HepG2 (cell line): ENCODE data around the gene COQ8A. TPM values are rescaled to one million over a fixed set of nuclear protein-coding genes. Genes with fewer than 3 reads are reported as not detected.

Source experiments
- ATAC-seq: fragments of 200-7000 bp; cut with Tn5 transposase; 3 replicates; pipeline ENCODE4 v1.9.1; 2020; ENCODE audit warnings: mild to moderate bottlenecking, moderate library complexity
- BruUV-seq: library from RNA; stranded (reverse); fragments of 400-500 nt; replicated peaks from 2 replicates; lab custom pipeline; 2021; lab: Mats Ljungman, UMichigan
- CTCF ChIA-PET: fragments of 300-600 bp; formaldehyde crosslinking; extraction: SDS; loops from one replicate; lab custom pipeline; 2021; ENCODE audit warnings: low total read pairs, inconsistent platforms, low intra/inter-chr PET ratio; lab: Yijun Ruan, JAX
- POLR2A ChIA-PET: fragments of 350-600 bp; sonication (Branson Sonifier 250); formaldehyde crosslinking; loops from one replicate; lab custom pipeline; 2020; ENCODE audit warnings: antibody characterized with exemption, inconsistent platforms; lab: Yijun Ruan, JAX
- DNase-seq: peaks from one replicate; pipeline ENCODE4 v3.0.0-alpha.2; 2015; ENCODE audit warnings: low spot score
- FAIRE-seq: peaks from 3 replicates; lab custom pipeline; 2011; peaks lifted over from hg19 to GRCh38; lab: Jason Lieb, UNC
- H2AFZ ChIP-seq: one replicate; pipeline ENCODE4 v1.6.1; 2011; ENCODE audit warnings: low read length, inconsistent platforms
- H3K27ac ChIP-seq: fragments of 300-600 bp; 3 replicates; pipeline ENCODE4 v1.8.0; 2011; ENCODE audit warnings: mixed run types, mild to moderate bottlenecking, mixed read lengths, low read length, inconsistent platforms; ENCODE audit not compliant: insufficient read depth; ENCODE audit errors: extremely low read length
- H3K27me3 ChIP-seq, 2 experiments: fragments of 200-600 bp in 1 of 2; 2 replicates in 1 of 2; 3 replicates in 1 of 2; pipeline versions ENCODE4 v1.6.0 to v1.8.0; 2011; ENCODE audit warnings: low read length in 2 of 2, mild to moderate bottlenecking in 2 of 2, moderate library complexity in 2 of 2, inconsistent platforms in 1 of 2; ENCODE audit not compliant: insufficient read depth in 2 of 2, control insufficient read depth in 1 of 2
- H3K36me3 ChIP-seq, 2 experiments: fragments of 200-600 bp in 1 of 2; replicated peaks in 1 of 2; 2 replicates in 1 of 2; 3 replicates in 1 of 2; pipeline versions ENCODE4 v1.5.1 to v1.8.0; 2011; ENCODE audit warnings: low read length in 2 of 2, inconsistent platforms in 1 of 2; ENCODE audit not compliant: insufficient read depth in 2 of 2, control insufficient read depth in 1 of 2
- H3K4me1 ChIP-seq: 2 replicates; pipeline ENCODE4 v1.5.1; 2012; ENCODE audit warnings: low read length, inconsistent platforms; ENCODE audit not compliant: insufficient read depth
- H3K4me2 ChIP-seq: 2 replicates; pipeline ENCODE4 v1.6.0; 2011; ENCODE audit warnings: low read depth, low read length, inconsistent platforms
- H3K4me3 ChIP-seq, 3 experiments: fragments of 200-600 bp in 1 of 3; sonication (generic), shearing (Covaris generic) in 1 of 3; replicated peaks in 1 of 3; 2 replicates each; pipeline ENCODE4 v1.5.1; 2011 to 2016; ENCODE audit warnings: low read length in 3 of 3, inconsistent platforms in 2 of 3, low read depth in 2 of 3, mild to moderate bottlenecking in 2 of 3, control low read depth in 1 of 3, mixed read lengths in 1 of 3; ENCODE audit not compliant: insufficient read depth in 1 of 3
- H3K79me2 ChIP-seq: one replicate; pipeline ENCODE4 v1.6.1; 2011; ENCODE audit warnings: low read length, inconsistent platforms; ENCODE audit not compliant: insufficient read depth
- H3K9ac ChIP-seq: 2 replicates; pipeline ENCODE4 v1.6.0; 2011; ENCODE audit warnings: mild to moderate bottlenecking, low read depth, low read length, inconsistent platforms; ENCODE audit not compliant: insufficient read depth
- H3K9me3 ChIP-seq: 2 replicates; pipeline ENCODE4 v1.5.1; 2012; ENCODE audit warnings: mild to moderate bottlenecking, low read length
- H4K20me1 ChIP-seq: 2 replicates; pipeline ENCODE4 v1.6.0; 2011; ENCODE audit warnings: inconsistent platforms, mild to moderate bottlenecking, low read length, moderate library complexity; ENCODE audit not compliant: insufficient read depth
- GPN1 ChIP-seq: sonication (generic); formaldehyde crosslinking; IDR thresholded peaks from 2 replicates; pipeline ENCODE4 v1.5.1; 2020; ENCODE audit warnings: missing genetic modification reagents, borderline replicate concordance
- JARID2 ChIP-seq: sonication (generic); formaldehyde crosslinking; IDR thresholded peaks from 2 replicates; pipeline ENCODE4 v1.8.1; 2023; ENCODE audit warnings: missing genetic modification reagents, inconsistent platforms; ENCODE audit not compliant: insufficient replicate concordance
- KMT2B ChIP-seq: IDR thresholded peaks from 2 replicates; pipeline ENCODE4 v1.6.1; 2016; ENCODE audit warnings: missing genetic modification reagents, missing compliant biosample characterization
- MAX ChIP-seq: IDR thresholded peaks from 2 replicates; pipeline ENCODE4 v1.6.1; 2012; ENCODE audit warnings: inconsistent platforms
- MYNN ChIP-seq: sonication (generic); formaldehyde crosslinking; IDR thresholded peaks from 2 replicates; pipeline ENCODE4 v1.4.0; 2020; ENCODE audit warnings: mild to moderate bottlenecking, low read depth, missing genetic modification reagents
- NFE2L2 ChIP-seq: fragments of 150-350 bp; IDR thresholded peaks from 2 replicates; pipeline ENCODE4 v1.6.1; 2014; ENCODE audit warnings: low read length
- POLR2AphosphoS2 ChIP-seq: IDR thresholded peaks from 2 replicates; pipeline ENCODE4 v1.6.1; 2011; ENCODE audit warnings: low read depth, low read length, improper control_type of control experiment
- SKI ChIP-seq: fragments of 450-650 bp; IDR thresholded peaks from one replicate; pipeline ENCODE4 v1.6.1; 2018; ENCODE audit warnings: mild to moderate bottlenecking; ENCODE audit not compliant: partially characterized antibody
- SP140L ChIP-seq: sonication (generic); formaldehyde crosslinking; IDR thresholded peaks from 2 replicates; pipeline ENCODE4 v1.4.0; 2020; ENCODE audit warnings: missing genetic modification reagents, borderline replicate concordance
- THAP7 ChIP-seq: sonication (generic); formaldehyde crosslinking; IDR thresholded peaks from 2 replicates; pipeline ENCODE4 v1.8.1; 2023; ENCODE audit warnings: mild to moderate bottlenecking, missing genetic modification reagents
- TOPORS ChIP-seq: sonication (generic); formaldehyde crosslinking; IDR thresholded peaks from 2 replicates; pipeline ENCODE4 v1.8.0; 2023; ENCODE audit warnings: mild to moderate bottlenecking, missing genetic modification reagents
- ZBTB7B ChIP-seq: sonication (generic); formaldehyde crosslinking; IDR thresholded peaks from 2 replicates; pipeline ENCODE4 v1.4.0; 2020; ENCODE audit warnings: missing genetic modification reagents
- ZNF10 ChIP-seq: sonication (generic); formaldehyde crosslinking; IDR thresholded peaks from 2 replicates; pipeline ENCODE4 v1.4.0; 2020; ENCODE audit warnings: mild to moderate bottlenecking, low read depth, missing genetic modification reagents, borderline replicate concordance
- ZNF253 ChIP-seq: sonication (generic); formaldehyde crosslinking; IDR thresholded peaks from 2 replicates; pipeline ENCODE4 v1.8.0; 2022; ENCODE audit warnings: mild to moderate bottlenecking, missing genetic modification reagents, borderline replicate concordance
- ZNF260 ChIP-seq: sonication (generic); formaldehyde crosslinking; IDR thresholded peaks from 2 replicates; pipeline ENCODE4 v1.4.0; 2020; ENCODE audit warnings: missing genetic modification reagents, low read depth, mild to moderate bottlenecking, borderline replicate concordance
- ZNF329 ChIP-seq: sonication (generic); formaldehyde crosslinking; IDR thresholded peaks from 2 replicates; pipeline ENCODE4 v1.9.0; 2021; ENCODE audit warnings: low read depth, mild to moderate bottlenecking, missing genetic modification reagents
- ZNF549 ChIP-seq: sonication (generic); formaldehyde crosslinking; IDR thresholded peaks from 2 replicates; pipeline ENCODE4 v1.5.0; 2020; ENCODE audit warnings: missing genetic modification reagents
- ZNF562 ChIP-seq: sonication (generic); formaldehyde crosslinking; IDR thresholded peaks from 2 replicates; pipeline ENCODE4 v1.8.0; 2022; ENCODE audit warnings: missing genetic modification reagents, borderline replicate concordance
- ZNF670 ChIP-seq: sonication (generic); formaldehyde crosslinking; IDR thresholded peaks from 2 replicates; pipeline ENCODE4 v1.8.0; 2022; ENCODE audit warnings: mild to moderate bottlenecking, missing genetic modification reagents, borderline replicate concordance
- WGBS: methylation state at CpG from one replicate; pipeline ENCODE4 v1.1.6; 2017; ENCODE audit warnings: low lambda C conversion rate; 5-methylcytosine and 5-hydroxymethylcytosine counted together
- in situ Hi-C: cut with HindIII; loops from 2 replicates; pipeline ENCODE4 v1.10.0; 2017; ENCODE audit warnings: low pct_unique_long_range_greater_than_20kb; ENCODE audit not compliant: extremely low pct_ligation_motif_present
- intact Hi-C: fragments of 100-400 bp; cut with micrococcal nuclease; formaldehyde crosslinking; loops from one replicate; pipeline ENCODE4 v1.10.0; 2022; ENCODE audit not compliant: unreplicated experiment
- polyA plus RNA-seq, 8 experiments: library from polyadenylated mRNA; depleted of rRNA in 3 of 8; stranded (reverse) in 7 of 8; unstranded in 1 of 8; fragments of >200 nt; fragmentation: Illumina TruSeq in 4 of 8; extraction: Trizol in 4 of 8; gene quantifications; 2 replicates each; pipeline versions ENCODE4 v1.2.1 to v1.2.3, GENCODE V29; 2011 to 2016; ENCODE audit warnings: low read depth in 4 of 8, missing spikeins in 1 of 8, mixed read lengths in 1 of 8; ENCODE audit not compliant: insufficient read depth in 1 of 8
- total RNA-seq, 5 experiments: library from RNA; depleted of rRNA; stranded (reverse); fragments of >200 nt; fragmentation: Illumina TruSeq; extraction: Trizol; gene quantifications; 2 replicates each; pipeline ENCODE4 v1.2.3, GENCODE V29; 2016; ENCODE audit warnings: low read depth in 1 of 5

The COQ8A gene
- total and polyA plus RNA-seq, 2 of the 13 experiments (the other 11 are each of a cell fraction or from before 2014, with no cell fraction given) = 60.4 to 88.7 TPM

GRCh38 chr1:226965581-226966440, 25.7 kb downstream of the COQ8A start:
- ChIA-PET CTCF (no interaction called here), POLR2A (no interaction called here)
- H3K27ac ChIP-seq = no peak overlapping the region
- H2AFZ ChIP-seq = no peak overlapping the region
- peaks cover 24% of the 10 kb centered on the region for H3K4me1 ChIP-seq
- intact Hi-C loops (no loop called here), in situ Hi-C loops (no loop called here)
- no peak for ATAC-seq
- DNase-seq = no peak
- H3K9ac ChIP-seq = no peak overlapping the region
- H3K27me3 ChIP-seq = no peaks in the 10 kb centered on the region
- H3K36me3 ChIP-seq = peaks cover 22 to 53% of the 10 kb centered on the region in 2 experiments; a peak in 4 of 5 replicates
- H4K20me1 ChIP-seq = peaks cover 45% of the 10 kb centered on the region; the same call in 1 of the 2 replicates
- no TSS peak for BruUV-seq
- no peaks in the 10 kb centered on the region for H3K9me3 ChIP-seq
- peaks cover 37% of the 10 kb centered on the region for H3K79me2 ChIP-seq
- no peak overlapping the region for H3K4me2 ChIP-seq
- TF ChIP-seq JARID2 (no peak), SP140L (CRISPR knock-in tag) (no peak)
- no peak overlapping the region for H3K4me3 ChIP-seq
- no peak for FAIRE-seq
- 95% methylated on average over 16 of the region's 23 CpGs for WGBS

- no peak overlapping the region for H3K4me3 ChIP-seq
- peaks cover 2% of the 10 kb centered on the region; the same call in 1 of the 2 replicates for H3K9me3 ChIP-seq
- peaks cover 36% of the 10 kb centered on the region; the same call in 1 of the 2 replicates for H4K20me1 ChIP-seq
- peaks cover 34% of the 10 kb centered on the region for H3K79me2 ChIP-seq
- H3K36me3 ChIP-seq = peaks cover 22 to 54% of the 10 kb centered on the region in 2 experiments; a peak in 4 of 5 replicates
- DNase-seq = no peak
- H3K27ac ChIP-seq = no peak overlapping the region
- H3K4me1 ChIP-seq = peaks cover 24% of the 10 kb centered on the region
- no peaks in the 10 kb centered on the region for H3K27me3 ChIP-seq
- no peak for ATAC-seq
- no peak overlapping the region for H2AFZ ChIP-seq
- in situ Hi-C loops = no loop called here
- FAIRE-seq = no peak
- no peak overlapping the region for H3K4me2 ChIP-seq
- CTCF ChIA-PET = no interaction called here
- 100% methylated on average over 4 of the region's 4 CpGs for WGBS
- no peak overlapping the region for H3K9ac ChIP-seq
- POLR2A ChIA-PET = no interaction called here
- intact Hi-C loops = no loop called here
- BruUV-seq = no TSS peak
- TF ChIP-seq ZNF329 (CRISPR knock-in tag) (no peak), ZNF253 (CRISPR knock-in tag) (no peak), THAP7 (no peak), ZNF10 (CRISPR knock-in tag) (no peak), ZNF549 (no peak), POLR2AphosphoS2 (no peak), SKI (no peak), KMT2B (CRISPR knock-in tag) (no peak), GPN1 (CRISPR knock-in tag) (no peak), ZBTB7B (CRISPR knock-in tag) (no peak), MYNN (CRISPR knock-in tag) (no peak), MAX (no peak), TOPORS (CRISPR knock-in tag) (no peak), ZNF562 (CRISPR knock-in tag) (no peak), NFE2L2 (no peak), ZNF260 (CRISPR knock-in tag) (no peak), ZNF670 (CRISPR knock-in tag) (no peak)
These were observed 26.6 kb downstream of the COQ8A start for GRCh38 chr1:226966683-226967082.
